Esophagus squamous epithelium (tissue), 4 donors: ENCODE measurements around the gene PPIA.

Experiments
- POLR2A ChIP-seq, 4 donors: fragments of 450-650 bp; IDR thresholded peaks; one replicate each; pipeline ENCODE4 v1.6.1; 2017; ENCODE audit warnings: antibody characterized with exemption in 4 of 4, mild to moderate bottlenecking in 4 of 4, moderate library complexity in 3 of 4
- TF ChIP-seq, protein P1 (sequence below), 6 experiments: fragments of 450-650 bp in 4 of 6; fragments of 200-600 bp in 2 of 6; sonication (generic) in 2 of 6; IDR thresholded peaks; one replicate each; pipeline ENCODE4 v1.5.1; 2016 to 2019; ENCODE audit warnings: antibody characterized with exemption in 6 of 6, mild to moderate bottlenecking in 4 of 6, moderate library complexity in 4 of 6

DNA sequence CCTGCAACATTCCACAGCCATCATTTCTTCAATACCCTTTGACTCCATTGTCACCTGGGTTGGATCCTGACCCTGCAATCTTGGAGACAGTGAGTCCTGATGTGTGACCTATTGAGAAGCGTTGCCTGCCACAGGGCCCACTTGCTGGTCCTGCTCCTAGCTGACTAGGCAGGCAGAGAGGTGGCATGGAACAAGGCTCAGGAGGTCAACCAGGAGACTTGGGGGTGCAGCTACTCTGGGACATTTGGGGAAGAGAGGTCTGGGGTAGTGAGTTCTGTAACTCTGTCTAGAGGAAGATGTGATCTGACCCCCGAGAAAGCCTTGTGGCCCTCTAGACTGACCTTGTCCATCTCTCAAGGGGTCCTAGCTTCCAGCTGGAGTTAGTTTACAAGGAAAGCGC is 46.1 kb upstream of the PPIA start:
- TF ChIP-seq, protein P1, sequence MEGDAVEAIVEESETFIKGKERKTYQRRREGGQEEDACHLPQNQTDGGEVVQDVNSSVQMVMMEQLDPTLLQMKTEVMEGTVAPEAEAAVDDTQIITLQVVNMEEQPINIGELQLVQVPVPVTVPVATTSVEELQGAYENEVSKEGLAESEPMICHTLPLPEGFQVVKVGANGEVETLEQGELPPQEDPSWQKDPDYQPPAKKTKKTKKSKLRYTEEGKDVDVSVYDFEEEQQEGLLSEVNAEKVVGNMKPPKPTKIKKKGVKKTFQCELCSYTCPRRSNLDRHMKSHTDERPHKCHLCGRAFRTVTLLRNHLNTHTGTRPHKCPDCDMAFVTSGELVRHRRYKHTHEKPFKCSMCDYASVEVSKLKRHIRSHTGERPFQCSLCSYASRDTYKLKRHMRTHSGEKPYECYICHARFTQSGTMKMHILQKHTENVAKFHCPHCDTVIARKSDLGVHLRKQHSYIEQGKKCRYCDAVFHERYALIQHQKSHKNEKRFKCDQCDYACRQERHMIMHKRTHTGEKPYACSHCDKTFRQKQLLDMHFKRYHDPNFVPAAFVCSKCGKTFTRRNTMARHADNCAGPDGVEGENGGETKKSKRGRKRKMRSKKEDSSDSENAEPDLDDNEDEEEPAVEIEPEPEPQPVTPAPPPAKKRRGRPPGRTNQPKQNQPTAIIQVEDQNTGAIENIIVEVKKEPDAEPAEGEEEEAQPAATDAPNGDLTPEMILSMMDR (IDR thresholded peaks at IDR 0.05), result no peak
- TF ChIP-seq POLR2A (IDR thresholded peaks at IDR 0.05), result no peak
